NCI-H1417 (cell line): Measurements from ENCODE around the gene XPR1.

Experiments
- DNase-seq, 3 experiments: peaks; one replicate each; lab custom pipeline; 2025; lab: John Stamatoyannopoulos, UW

The XPR1 gene

GRCh38 chr1:180631766-180632325, at the start of gene XPR1:
Gene XPR1 (plus strand): TSS chr1:180632022. CDS start chr1:180632202, 180 bp downstream.
- DNase-seq, result peak; percentile 98 to 100 (median 99)

GRCh38 chr1:180584869-180585268, 47.0 kb upstream of the XPR1 start:
- DNase-seq, result no peak

- peak in 1 of 3 experiments; percentile 70 for DNase-seq
Observed at GRCh38 chr1:180585994-180586359, 45.8 kb upstream of the XPR1 start.

GRCh38 chr1:180586671-180587155, 45.1 kb upstream of the XPR1 start:
- DNase-seq, result peak; percentile 71 to 100 (median 94)

- DNase-seq, result no peak
Observed at GRCh38 chr1:180588121-180588520, 43.7 kb upstream of the XPR1 start.

- DNase-seq, result no peak
Observed at GRCh38 chr1:180590889-180591288, 40.9 kb upstream of the XPR1 start.

- DNase-seq, result no peak
Observed at GRCh38 chr1:180593382-180593781, 38.4 kb upstream of the XPR1 start.

GRCh38 chr1:180594723-180595122, 37.1 kb upstream of the XPR1 start:
- DNase-seq, result peak; percentile 65 to 92 (median 68)

GRCh38 chr1:180595966-180596365, 35.9 kb upstream of the XPR1 start:
- no peak for DNase-seq

- DNase-seq, result no peak
Observed at GRCh38 chr1:180597520-180597919, 34.3 kb upstream of the XPR1 start.

GRCh38 chr1:180598333-180598974, 33.4 kb upstream of the XPR1 start:
- peak in 1 of 3 experiments; percentile 24 for DNase-seq

- DNase-seq, result no peak
Observed at GRCh38 chr1:180600343-180600742, 31.5 kb upstream of the XPR1 start.

GRCh38 chr1:180601512-180601911, 30.3 kb upstream of the XPR1 start:
- no peak for DNase-seq

GRCh38 chr1:180603223-180603849, 28.5 kb upstream of the XPR1 start:
- DNase-seq, result no peak

- no peak for DNase-seq
Observed at GRCh38 chr1:180603850-180604226, 28.0 kb upstream of the XPR1 start.

GRCh38 chr1:180606155-180606554, 25.7 kb upstream of the XPR1 start:
- DNase-seq, result peak in 1 of 3 experiments; percentile 36

- no peak for DNase-seq
Observed at GRCh38 chr1:180609643-180610555, 21.9 kb upstream of the XPR1 start.

- no peak for DNase-seq
Observed at GRCh38 chr1:180610556-180611015, 21.2 kb upstream of the XPR1 start.

- peak in 2 of 3 experiments; percentile 27 to 58 for DNase-seq
Observed at GRCh38 chr1:180611016-180611930, 20.5 kb upstream of the XPR1 start.

- DNase-seq, result no peak
Observed at GRCh38 chr1:180612632-180613031, 19.2 kb upstream of the XPR1 start.

- peak in 2 of 3 experiments; percentile 41 to 72 for DNase-seq
Observed at GRCh38 chr1:180614730-180615129, 17.1 kb upstream of the XPR1 start.
